Epithelial cell of esophagus (primary cell): ENCODE measurements around the gene NR3C1.

Source experiments
- DNase-seq: peaks from one replicate; pipeline ENCODE4 v3.0.0; 2010; ENCODE audit warnings: low read depth
- H3K4me3 ChIP-seq: 2 replicates; pipeline ENCODE4 v1.5.1; 2011; ENCODE audit warnings: mild to moderate bottlenecking, low read length, control low read depth
- CTCF ChIP-seq: IDR thresholded peaks from 2 replicates; pipeline ENCODE4 v1.5.1; 2011; ENCODE audit warnings: low read depth, mild to moderate bottlenecking, low read length, control low read depth, inconsistent platforms; ENCODE audit not compliant: insufficient read depth; ENCODE audit errors: missing control alignments

Gene NR3C1

DNA sequence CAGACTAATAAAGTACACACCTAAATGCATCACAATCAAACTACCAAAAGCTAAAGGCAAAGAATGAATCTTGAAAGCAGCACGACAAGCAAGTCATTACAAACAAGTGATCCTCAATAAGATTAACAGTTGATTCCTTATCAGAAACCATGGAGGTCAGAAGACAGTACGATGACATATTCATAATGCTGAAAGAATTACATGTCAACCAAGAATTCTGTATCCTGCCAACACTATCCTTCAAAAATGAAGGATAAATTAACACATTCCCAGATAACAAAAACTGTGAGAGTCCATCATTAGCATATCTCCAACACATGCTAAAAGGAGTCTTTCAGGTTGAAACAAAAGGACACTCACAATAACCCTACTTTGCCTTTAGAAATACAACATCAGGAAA, 39.4 kb downstream of the NR3C1 start:
- no peak for DNase-seq
- no peak overlapping the region for H3K4me3 ChIP-seq
- TF ChIP-seq CTCF = no peak

GRCh38 chr5:143362664-143363227, 40.7 kb downstream of the NR3C1 start:
- DNase-seq = no peak
- TF ChIP-seq CTCF = no peak
- no peak overlapping the region for H3K4me3 ChIP-seq

- no peak for TF ChIP-seq CTCF
- DNase-seq = no peak
Measured at GRCh38 chr5:143361438-143361837, 42.0 kb downstream of the NR3C1 start.

DNA sequence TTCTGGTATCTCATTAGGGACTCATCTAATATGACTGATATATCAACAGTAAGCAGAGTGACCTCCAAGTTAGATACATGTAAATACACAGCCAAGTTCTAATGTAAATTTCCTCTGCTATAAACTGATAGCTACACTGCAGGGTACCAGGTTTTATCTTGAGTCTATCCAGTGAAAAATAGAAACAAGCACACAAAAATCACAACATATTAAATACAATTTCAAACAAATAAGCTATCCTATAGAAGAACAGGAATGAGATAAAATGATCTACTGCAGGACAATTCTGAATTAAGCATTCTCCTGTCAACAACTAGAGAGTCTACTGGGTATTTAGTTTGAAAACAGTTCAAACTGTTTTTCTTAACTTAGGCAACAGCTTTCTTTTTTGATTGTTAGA, 42.7 kb downstream of the NR3C1 start:
- TF ChIP-seq CTCF = no peak
- no peak overlapping the region for H3K4me3 ChIP-seq
- no peak for DNase-seq

More at GRCh38 chr5:143361438-143361837, 42.0 kb downstream of the NR3C1 start:
- no peak overlapping the region for H3K4me3 ChIP-seq

DNA sequence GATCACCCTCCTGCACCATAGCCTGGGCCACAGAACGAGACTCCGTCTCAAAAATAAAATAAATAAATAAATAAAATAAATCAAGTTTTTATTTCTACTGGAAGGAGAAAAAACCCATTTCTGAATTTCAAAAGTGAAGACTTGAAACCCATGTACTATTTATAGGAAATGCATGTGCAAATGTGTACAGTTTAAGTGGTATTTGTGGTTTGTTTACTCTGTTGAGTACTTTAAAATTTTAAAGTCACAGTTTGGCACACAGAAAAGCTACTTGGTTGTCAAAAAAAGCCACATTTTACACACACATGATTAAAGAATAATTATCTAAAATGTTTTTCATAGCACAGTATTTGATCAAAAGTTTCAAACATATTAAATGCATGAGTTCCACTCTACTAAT, 43.6 kb downstream of the NR3C1 start:
- no peak for DNase-seq
- H3K4me3 ChIP-seq = no peak overlapping the region
- TF ChIP-seq CTCF = no peak

GRCh38 chr5:143356855-143357583, 46.5 kb downstream of the NR3C1 start:
- no peak overlapping the region for H3K4me3 ChIP-seq
- DNase-seq = no peak
- TF ChIP-seq CTCF = no peak

DNA sequence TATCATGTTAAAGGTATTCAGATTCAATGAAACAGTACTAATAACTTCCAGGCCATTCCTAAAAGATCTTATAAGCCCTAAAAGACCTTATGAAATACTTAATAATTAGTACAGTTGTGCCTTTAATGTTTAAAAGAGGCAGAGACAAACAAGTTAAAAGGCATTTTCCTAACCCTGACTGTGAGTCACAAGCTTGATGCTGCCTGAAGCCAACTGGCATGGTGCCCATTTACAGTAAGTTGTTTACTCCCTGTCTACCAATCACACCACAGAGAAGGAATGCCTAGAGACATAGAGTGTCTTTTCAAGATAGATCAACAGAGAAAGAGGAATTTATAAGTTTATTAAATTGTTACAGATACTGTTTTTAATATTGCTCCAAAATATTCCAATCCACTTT, 47.8 kb downstream of the NR3C1 start:
- peak; percentile 98 for DNase-seq
- H3K4me3 ChIP-seq = no peak overlapping the region
- no peak for TF ChIP-seq CTCF
